HG03103 (cell line): ENCODE data around the gene ZNF205.
"Not testable (repeated sequence)": the region's sequence is repeated elsewhere in the genome, so short reads cannot be mapped to it uniquely, and the experiment has no call there.

Experiments
- ATAC-seq: cut with Tn5 transposase; IDR thresholded peaks from one replicate; pipeline ENCODE4 v1.9.1; 2021; ENCODE audit warnings: low read depth; ENCODE audit not compliant: unreplicated experiment

ZNF205 gene

GRCh38 chr16:3129137-3130131, 17.0 kb downstream of the ZNF205 start:
- ATAC-seq, result no peak

DNA sequence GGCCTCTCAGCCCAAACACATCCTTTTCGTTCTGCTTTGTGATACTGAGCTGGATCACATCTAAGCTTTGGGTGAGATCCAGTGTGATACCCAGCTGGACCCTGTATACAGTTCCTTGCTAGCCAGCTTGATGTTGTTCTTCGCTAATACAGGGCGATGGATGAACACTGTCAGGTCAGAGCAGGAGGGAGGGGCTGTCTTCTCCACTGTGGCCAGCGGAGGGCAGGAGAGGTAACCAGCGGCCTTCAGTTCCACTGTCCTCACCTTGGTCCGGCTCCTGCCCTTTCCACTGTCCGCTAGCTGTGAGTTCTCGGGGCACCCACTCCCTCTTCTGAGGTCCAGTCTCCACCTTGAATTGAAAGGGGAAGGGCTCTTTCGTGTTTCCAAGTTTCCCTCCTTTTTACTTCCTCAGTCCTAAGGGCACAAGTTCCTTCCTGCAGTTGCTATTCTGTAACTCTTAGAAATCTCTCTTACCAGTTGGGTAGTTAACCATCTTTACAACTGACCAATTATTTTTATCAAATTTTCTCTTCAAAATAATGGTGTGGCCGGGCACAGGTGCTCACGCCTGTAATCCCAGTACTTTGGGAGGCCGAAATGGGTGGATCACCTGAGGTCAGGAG, 19.5 kb downstream of the ZNF205 start:
- no peak for ATAC-seq

DNA sequence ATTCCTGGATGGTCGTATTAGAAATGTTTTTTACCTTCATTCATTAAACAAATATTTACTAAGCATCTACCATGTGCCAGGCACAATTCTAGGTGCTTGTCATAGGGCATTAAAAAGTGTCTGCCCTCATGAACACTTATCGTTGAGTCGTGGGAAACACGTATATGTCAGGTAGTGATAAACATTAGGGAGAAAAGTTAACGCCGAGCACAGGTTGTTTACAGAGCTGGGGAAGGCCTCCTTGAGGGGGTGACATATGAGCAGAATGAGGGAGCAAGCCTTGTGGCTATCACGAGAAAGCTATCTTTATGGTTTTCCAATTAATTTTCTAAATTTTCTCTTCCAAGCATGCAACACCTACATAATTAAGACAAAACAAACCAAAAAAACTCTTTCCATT, 21.5 kb downstream of the ZNF205 start:
- no peak for ATAC-seq

GRCh38 chr16:3134338-3135125, 22.1 kb downstream of the ZNF205 start, which contains the start of gene ZNF213:
Gene ZNF213, plus strand, starts transcription at chr16:3135029. Its CDS starts 2,252 bp downstream, at chr16:3137281.
- peak; percentile 86 for ATAC-seq

GRCh38 chr16:3135126-3135715, 22.8 kb downstream of the ZNF205 start:
- peak; percentile 29 for ATAC-seq

DNA sequence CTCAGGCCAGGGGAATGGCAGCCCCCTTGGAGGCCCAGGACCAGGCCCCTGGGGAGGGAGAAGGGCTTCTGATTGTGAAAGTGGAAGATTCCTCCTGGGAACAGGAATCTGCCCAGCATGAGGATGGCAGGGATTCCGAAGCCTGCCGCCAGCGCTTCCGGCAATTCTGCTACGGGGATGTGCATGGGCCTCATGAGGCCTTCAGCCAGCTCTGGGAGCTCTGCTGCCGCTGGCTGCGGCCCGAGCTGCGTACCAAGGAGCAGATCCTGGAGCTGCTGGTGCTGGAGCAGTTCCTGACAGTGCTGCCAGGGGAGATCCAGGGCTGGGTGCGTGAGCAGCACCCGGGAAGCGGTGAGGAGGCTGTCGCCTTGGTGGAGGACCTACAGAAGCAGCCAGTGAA, 24.9 kb downstream of the ZNF205 start:
- ATAC-seq, result no peak

GRCh38 chr16:3138342-3138741, 26.0 kb downstream of the ZNF205 start:
- ATAC-seq, result no peak

DNA sequence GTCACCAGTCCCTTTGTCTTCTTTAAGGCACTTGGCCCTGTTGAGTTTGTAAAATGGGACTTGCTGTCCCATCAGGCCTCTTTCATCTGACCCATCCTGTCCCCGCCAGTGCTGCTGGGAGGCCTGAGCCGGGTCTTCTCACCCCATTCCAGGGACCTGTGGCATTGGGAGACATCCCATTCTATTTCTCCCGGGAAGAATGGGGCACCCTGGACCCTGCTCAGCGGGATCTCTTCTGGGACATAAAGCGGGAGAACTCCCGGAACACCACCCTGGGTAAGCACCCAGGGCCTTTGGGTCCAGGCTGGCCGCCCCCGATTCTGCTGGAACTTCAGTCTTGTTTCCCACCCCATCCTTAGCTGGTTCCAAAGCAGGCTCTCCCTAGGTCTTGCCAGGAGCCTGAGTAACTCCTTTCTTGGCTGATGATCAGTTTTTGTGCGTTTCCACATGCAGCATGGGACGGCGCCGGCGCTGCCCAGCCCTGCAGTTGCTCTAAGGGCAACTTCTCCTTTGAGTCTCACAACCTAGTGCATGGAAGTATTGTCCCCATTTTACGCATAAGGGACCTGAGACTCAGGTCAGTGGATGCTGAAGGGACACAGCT, 26.5 kb downstream of the ZNF205 start:
- no peak for ATAC-seq

DNA sequence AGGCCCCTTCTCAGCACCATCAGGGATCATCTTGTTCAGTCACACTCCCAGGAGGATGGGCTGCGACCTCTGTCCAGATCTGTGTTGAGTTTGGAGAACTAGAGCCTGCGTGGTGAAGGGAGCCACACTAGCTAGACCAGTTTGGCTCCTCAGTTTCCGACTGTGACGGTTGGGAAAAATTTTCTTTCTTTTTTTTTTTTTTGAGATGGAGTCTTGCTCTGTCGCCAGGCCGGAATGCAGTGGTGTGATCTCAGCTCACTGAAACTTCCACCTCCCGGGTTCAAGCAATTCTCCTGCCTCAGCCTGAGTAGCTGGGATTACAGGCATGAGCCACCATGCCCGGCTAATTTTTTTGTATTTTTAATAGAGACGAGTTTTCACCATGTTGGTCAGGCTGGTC, 27.2 kb downstream of the ZNF205 start:
- ATAC-seq, result not testable (repeated sequence)

GRCh38 chr16:3140603-3141427, 28.4 kb downstream of the ZNF205 start:
- no peak for ATAC-seq

DNA sequence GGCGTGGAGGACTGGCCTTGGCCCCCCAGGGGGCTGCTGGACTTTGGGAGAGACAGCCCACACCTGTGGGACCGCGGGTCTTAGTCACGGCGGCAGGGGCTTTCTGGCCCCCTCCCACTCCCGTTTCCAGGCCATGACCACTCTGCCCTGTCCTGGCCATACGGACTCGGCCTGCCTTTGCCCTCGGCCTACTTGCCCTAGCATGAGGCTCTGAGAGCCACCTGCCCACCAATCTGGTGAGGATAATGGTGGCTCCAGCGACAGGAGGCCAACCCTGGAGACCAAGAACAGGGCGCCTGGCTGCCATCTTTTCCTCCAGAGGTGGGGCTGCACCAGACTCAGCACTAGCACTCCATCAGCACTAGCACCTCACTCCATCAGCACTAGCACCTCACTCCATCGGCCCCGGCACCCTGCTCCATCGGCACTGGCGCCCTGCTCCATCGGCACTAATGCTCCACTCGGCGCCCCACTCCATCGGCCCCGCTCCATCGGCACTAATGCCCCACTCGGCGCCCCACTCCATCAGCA, 29.5 kb downstream of the ZNF205 start:
- ATAC-seq, result no peak

GRCh38 chr16:3142327-3142726, 29.9 kb downstream of the ZNF205 start:
- ATAC-seq, result no peak

DNA sequence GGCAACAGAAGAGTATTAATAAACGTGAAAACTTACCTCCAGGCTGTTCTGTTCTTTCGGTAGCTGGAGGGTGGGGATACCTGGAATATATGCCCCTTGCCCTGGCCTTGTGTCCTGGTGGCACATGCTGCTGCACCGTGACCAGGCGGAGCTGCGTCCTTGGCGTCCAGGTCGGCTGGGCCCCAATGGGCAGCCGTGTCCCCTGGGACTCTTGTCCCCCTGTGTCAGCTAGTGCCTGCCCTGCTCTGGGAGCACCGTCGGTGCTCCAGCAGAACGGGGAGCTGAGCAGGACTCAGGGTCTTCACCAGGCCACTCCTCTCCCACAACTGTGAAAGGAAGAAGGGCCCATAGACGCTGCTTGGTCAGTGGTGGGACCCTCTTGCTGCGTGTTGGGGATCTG, 30.4 kb downstream of the ZNF205 start:
- no peak for ATAC-seq

GRCh38 chr16:3143189-3143588, 30.8 kb downstream of the ZNF205 start:
- ATAC-seq, result no peak

DNA sequence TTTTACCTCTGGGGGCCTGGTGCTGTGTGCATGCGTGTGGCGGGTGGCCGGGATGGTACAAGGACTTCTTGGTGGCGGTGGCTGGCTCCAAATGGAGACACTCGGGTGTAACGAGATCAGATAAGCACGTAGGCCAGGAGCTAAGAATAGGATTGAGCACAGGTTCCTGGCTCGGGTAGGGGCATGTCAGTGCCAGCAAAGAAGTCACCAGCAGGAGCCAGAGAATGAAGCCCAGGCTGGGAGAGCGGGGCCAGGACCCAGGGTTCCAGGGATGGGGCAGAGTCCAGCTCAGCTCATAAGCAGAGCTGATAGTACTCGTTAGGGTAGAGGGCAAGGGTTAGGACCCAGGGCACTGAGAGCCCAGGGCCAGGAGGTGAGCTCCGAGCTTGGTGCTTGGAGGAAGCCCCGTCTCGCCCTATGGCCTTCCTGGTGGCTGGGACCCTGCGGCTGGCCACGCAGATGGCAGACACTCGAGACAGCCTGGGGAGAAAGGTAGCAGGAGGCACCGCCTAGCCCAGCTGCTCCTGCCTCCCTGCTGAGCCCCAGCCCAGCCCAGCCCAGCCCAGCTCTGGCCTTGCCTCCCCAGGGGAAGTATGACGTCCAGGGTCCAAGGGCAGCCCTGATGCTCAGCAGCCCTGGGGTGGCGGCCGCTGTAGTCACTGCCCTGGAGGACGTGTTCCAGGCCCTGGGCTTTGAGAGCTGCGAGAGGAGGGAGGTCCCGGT, 31.4 kb downstream of the ZNF205 start:
- ATAC-seq, result no peak

DNA sequence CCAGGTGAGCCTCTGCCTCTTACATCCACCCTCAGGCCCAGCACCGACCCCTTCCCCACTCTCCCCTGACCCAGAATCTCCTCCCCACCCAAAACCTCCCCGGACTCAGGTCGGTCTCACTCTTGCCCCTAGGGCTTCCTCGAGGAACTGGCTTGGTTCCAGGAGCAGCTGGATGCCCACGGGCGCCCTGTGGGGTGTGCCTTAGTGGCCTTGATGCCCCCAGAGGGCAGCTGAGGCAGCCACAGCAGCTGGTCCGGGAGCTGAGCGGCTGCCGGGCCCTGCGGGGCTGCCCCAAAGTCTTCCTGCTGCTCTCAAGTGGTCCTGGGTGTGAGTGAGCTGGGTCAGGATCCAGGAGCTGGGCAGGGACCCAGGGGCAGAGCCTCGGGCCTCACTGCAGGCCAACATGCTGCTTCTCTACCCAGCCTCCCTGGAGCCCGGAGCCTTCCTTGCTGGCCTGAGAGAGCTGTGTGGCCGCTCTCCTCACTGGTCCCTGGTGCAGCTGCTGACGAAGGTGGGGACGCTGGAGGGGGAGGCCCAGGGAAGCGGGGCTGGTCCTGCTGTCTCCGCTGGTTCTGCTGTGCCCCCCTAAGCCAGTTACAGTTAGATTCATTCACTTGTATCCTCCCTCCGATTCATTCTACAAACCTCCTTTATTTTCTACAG, 32.1 kb downstream of the ZNF205 start:
- ATAC-seq, result no peak

DNA sequence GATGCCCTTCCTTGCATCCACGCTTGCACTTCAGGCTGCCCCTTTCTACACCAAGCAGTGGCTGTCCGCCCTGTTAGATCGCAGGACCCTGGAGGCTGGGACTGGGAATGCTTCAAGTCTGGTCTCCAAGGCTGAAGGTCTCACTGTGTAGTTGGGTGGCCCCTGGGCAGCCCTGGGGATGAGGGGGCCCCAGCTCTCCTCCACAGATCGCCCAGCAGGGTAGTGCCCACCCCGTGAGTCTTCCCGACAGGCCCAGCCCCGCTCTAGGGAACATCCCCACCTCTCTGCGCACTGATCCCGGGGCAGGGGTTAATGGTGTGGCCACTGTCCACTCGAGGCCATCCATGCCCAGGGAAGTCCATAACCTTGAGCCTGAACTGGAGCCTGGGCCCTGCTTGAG, 32.8 kb downstream of the ZNF205 start:
- no peak for ATAC-seq

- no peak for ATAC-seq
These were observed 33.3 kb downstream of the ZNF205 start for GRCh38 chr16:3145660-3146059.
